Thyroid gland (tissue), 4 donors: ENCODE results near the gene ARL4D. TPM values are rescaled to one million over a fixed set of nuclear protein-coding genes. Genes with fewer than 3 reads are reported as not detected.
A peak's percentile ranks its signal among the peaks of the same experiment; 100 is the strongest.

ENCODE experiments used
- DNase-seq, 2 donors: peaks; one replicate each; pipeline ENCODE4 v3.0.0-alpha.2; 2019
- H3K27ac ChIP-seq, 3 donors: fragments of 200-600 bp; sonication (generic); 1 replicate in 2 of 3; 2 replicates in 1 of 3; pipeline ENCODE4 v1.5.1; 2016 to 2019; ENCODE audit warnings: mild to moderate bottlenecking in 1 of 3, moderate library complexity in 1 of 3
- H3K27me3 ChIP-seq: fragments of 200-600 bp; sonication (generic); one replicate; pipeline ENCODE4 v1.5.1; 2019
- H3K36me3 ChIP-seq, 2 donors: fragments of 200-600 bp; sonication (generic); one replicate each; pipeline ENCODE4 v1.5.1; 2016 to 2019
- H3K4me1 ChIP-seq, 2 donors: fragments of 200-600 bp; sonication (generic); one replicate each; pipeline ENCODE4 v1.5.1; 2017 to 2019
- H3K4me3 ChIP-seq, 3 donors: fragments of 200-600 bp; sonication (generic); replicated peaks in 1 of 3; 1 replicate in 2 of 3; 2 replicates in 1 of 3; pipeline ENCODE4 v1.5.1; 2016; ENCODE audit warnings: mild to moderate bottlenecking in 1 of 3
- H3K9me3 ChIP-seq: fragments of 200-600 bp; sonication (generic); one replicate; pipeline ENCODE4 v1.5.1; 2017
- POLR2A ChIP-seq, 2 donors: fragments of 450-650 bp; IDR thresholded peaks; one replicate each; pipeline ENCODE4 v1.6.1; 2017; ENCODE audit warnings: antibody characterized with exemption in 2 of 2, mild to moderate bottlenecking in 2 of 2, moderate library complexity in 1 of 2
- WGBS, 2 donors: methylation state at CpG; one replicate each; pipeline ENCODE4 v1.1.5; 2017; 5-methylcytosine and 5-hydroxymethylcytosine counted together
- intact Hi-C: fragments of 100-400 bp; cut with DNase I; formaldehyde crosslinking; loops from one replicate; pipeline ENCODE4 v1.15.1; 2023
- total RNA-seq, 4 donors: library from RNA; depleted of rRNA; stranded (reverse); fragments of >200 nt; gene quantifications; one replicate each; pipeline ENCODE4 v1.2.3, GENCODE V29; 2016
- TF ChIP-seq, protein P1 (sequence below), 6 experiments: fragments of 200-600 bp in 3 of 6; fragments of 450-650 bp in 3 of 6; sonication (generic) in 3 of 6; IDR thresholded peaks; one replicate each; pipeline ENCODE4 v1.5.1; 2016 to 2019; ENCODE audit warnings: antibody characterized with exemption in 6 of 6, mild to moderate bottlenecking in 2 of 6, inconsistent platforms in 1 of 6, moderate library complexity in 1 of 6

Gene ARL4D
- total RNA-seq, 4 donors from 2014 or later, result 32.8 to 57.4 (median 48.9) TPM

GRCh38 chr17:43427362-43428043 lies 28.7 kb downstream of the ARL4D start:
- Histone ChIP-seq H3K27me3 (no peaks in the 10 kb centered on the region), H3K36me3 (no peaks in the 10 kb centered on the region), H3K9me3 (no peaks in the 10 kb centered on the region), H3K4me3 (no peak overlapping the region), H3K27ac (peak overlapping the region; percentile 7 to 44 (median 20)), H3K4me1 (peaks cover 11 to 30% of the 10 kb centered on the region in 2 donors)
- 77 to 85% methylated on average over 9 of the region's 9 CpGs for WGBS, 2 donors
- TF ChIP-seq, protein P1, sequence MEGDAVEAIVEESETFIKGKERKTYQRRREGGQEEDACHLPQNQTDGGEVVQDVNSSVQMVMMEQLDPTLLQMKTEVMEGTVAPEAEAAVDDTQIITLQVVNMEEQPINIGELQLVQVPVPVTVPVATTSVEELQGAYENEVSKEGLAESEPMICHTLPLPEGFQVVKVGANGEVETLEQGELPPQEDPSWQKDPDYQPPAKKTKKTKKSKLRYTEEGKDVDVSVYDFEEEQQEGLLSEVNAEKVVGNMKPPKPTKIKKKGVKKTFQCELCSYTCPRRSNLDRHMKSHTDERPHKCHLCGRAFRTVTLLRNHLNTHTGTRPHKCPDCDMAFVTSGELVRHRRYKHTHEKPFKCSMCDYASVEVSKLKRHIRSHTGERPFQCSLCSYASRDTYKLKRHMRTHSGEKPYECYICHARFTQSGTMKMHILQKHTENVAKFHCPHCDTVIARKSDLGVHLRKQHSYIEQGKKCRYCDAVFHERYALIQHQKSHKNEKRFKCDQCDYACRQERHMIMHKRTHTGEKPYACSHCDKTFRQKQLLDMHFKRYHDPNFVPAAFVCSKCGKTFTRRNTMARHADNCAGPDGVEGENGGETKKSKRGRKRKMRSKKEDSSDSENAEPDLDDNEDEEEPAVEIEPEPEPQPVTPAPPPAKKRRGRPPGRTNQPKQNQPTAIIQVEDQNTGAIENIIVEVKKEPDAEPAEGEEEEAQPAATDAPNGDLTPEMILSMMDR (IDR thresholded peaks at IDR 0.05), result no peak
- no peak for TF ChIP-seq POLR2A (IDR thresholded peaks at IDR 0.05)
- DNase-seq, result peak; percentile 87 to 94
- intact Hi-C loops, result no loop called here

- TF ChIP-seq POLR2A (IDR thresholded peaks at IDR 0.05), result no peak
- TF ChIP-seq, protein P1 (IDR thresholded peaks at IDR 0.05), result peak in 1 of 6 experiments; percentile 16
- Histone ChIP-seq H3K4me1 (peaks cover 11 to 34% of the 10 kb centered on the region in 2 donors), H3K36me3 (no peaks in the 10 kb centered on the region), H3K27ac (peak overlapping the region in 1 of 3 donors; percentile 44), H3K27me3 (no peaks in the 10 kb centered on the region), H3K4me3 (no peak overlapping the region), H3K9me3 (no peaks in the 10 kb centered on the region)
- WGBS, 2 donors, result 64 to 82% methylated on average over 5 of the region's 5 CpGs
- intact Hi-C loops, result no loop called here
- no peak for DNase-seq
Observed at GRCh38 chr17:43428524-43428923, 29.7 kb downstream of the ARL4D start.

DNA sequence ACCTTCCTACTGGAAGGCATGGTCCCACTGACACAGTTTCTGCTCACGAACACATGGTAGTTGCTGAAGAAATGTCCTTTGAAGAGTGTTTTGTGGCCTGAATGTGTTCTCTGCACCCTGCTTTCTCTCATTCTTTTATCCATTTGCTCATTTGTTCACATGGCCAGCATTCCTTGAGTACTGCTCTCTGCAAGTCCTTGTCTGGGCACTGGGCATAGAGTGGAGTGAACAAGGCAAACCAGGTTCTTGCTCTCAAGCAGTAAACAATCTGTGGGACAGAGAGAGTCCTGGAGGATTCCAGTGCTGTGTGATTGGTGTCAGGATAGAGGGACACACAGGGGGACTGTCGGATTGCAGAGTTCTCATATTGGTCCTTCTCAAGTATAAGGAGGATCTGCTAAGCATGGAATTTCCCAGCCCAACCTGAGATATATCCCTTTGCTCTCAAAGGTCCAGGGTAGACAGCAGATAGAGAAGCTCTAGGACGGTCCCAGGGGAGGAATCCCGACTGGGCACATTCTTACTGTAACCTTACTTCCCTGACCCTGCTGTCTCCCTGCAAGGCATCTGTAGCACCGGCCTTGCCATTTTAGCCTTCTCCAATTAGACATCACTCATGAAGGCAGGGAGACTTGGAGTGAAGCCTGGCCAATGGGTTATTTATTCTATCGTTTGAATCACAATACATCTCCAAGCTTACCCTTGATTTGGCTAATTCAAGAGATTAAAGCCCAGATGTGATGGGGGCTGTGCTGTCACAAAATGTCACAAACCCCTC lies 32.3 kb downstream of the ARL4D start:
- TF ChIP-seq POLR2A (IDR thresholded peaks at IDR 0.05), result peak in 1 of 2 donors; percentile 79
- TF ChIP-seq, protein P1 (IDR thresholded peaks at IDR 0.05), result no peak
- H3K4me3 ChIP-seq, result no peak overlapping the region
- no peaks in the 10 kb centered on the region for H3K36me3 ChIP-seq
- H3K9me3 ChIP-seq, result no peaks in the 10 kb centered on the region
- peaks cover 24 to 51% of the 10 kb centered on the region in 2 donors for H3K4me1 ChIP-seq
- intact Hi-C loops, result no loop called here
- 42% methylated on average over 6 of the region's 6 CpGs for WGBS, 2 donors
- peak overlapping the region; percentile 75 to 98 (median 91) for H3K27ac ChIP-seq
- peak; percentile 76 for DNase-seq
- H3K27me3 ChIP-seq, result no peaks in the 10 kb centered on the region

DNA sequence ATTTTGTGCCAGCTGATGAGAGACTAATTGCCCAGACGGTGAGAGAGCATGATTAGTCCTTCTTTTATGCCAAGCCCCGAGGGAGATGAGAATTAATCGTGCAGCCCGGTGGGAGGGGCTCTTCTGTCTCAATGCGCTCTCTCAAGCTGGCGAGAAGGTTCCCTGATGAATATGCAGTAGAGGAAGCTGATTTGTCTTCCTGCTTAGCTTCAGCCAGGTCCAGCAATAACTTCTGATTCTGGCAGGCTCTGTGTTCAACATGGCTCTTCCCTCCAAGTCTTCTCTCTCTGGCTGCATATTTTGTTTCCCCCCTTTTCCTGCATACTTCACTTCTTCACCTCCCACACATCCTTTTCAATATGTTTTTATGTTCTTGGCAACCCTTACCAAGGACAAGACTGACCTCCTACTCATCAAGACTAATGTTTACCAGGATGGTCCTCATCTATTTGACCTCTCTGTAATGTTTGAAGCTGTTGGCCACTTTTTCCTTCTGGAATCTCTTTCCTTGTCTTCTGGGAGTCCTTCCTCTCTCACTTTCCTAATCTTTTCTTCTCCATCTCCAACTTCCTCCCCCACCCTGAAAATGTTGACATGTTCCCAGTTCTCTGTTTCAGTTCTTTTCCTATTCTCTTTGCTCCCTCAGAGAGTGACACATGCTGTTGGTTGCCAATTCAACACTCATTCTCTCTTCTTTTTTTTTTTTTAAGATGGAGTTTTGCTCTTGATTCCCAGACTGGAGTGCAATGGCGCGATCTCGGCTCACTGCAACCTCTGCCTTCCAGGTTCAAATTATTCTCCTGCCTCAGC lies 33.1 kb downstream of the ARL4D start:
- no peak for DNase-seq
- Histone ChIP-seq H3K36me3 (no peaks in the 10 kb centered on the region), H3K27ac (peak overlapping the region; percentile 75 to 98 (median 91)), H3K4me1 (peaks cover 24 to 57% of the 10 kb centered on the region in 2 donors), H3K27me3 (no peaks in the 10 kb centered on the region), H3K9me3 (no peaks in the 10 kb centered on the region), H3K4me3 (no peak overlapping the region)
- 47 to 64% methylated on average over 9 of the region's 9 CpGs for WGBS, 2 donors
- TF ChIP-seq, protein P1 (IDR thresholded peaks at IDR 0.05), result no peak
- no peak for TF ChIP-seq POLR2A (IDR thresholded peaks at IDR 0.05)
- intact Hi-C loops, result no loop called here
